Fibroblast of gingiva (primary cell): ENCODE data around the gene ARAF.

Experiments
- DNase-seq: peaks from one replicate; pipeline ENCODE4 v3.0.0-alpha.2; 2011; ENCODE audit warnings: low read depth

Gene ARAF

GRCh38 chrX:47564438-47565085, 3.6 kb downstream of the ARAF start:
- no peak for DNase-seq

GRCh38 chrX:47566841-47567240, 5.8 kb downstream of the ARAF start:
- no peak for DNase-seq

GRCh38 chrX:47568656-47569295, 7.8 kb downstream of the ARAF start:
- DNase-seq, result no peak

GRCh38 chrX:47570794-47571193, 9.8 kb downstream of the ARAF start:
- DNase-seq, result no peak

- no peak for DNase-seq
Measured at GRCh38 chrX:47571215-47571614, 10.2 kb downstream of the ARAF start.

- DNase-seq, result no peak
Measured at GRCh38 chrX:47571896-47572295, 10.9 kb downstream of the ARAF start.

- no peak for DNase-seq
Measured at GRCh38 chrX:47572773-47573340, 11.9 kb downstream of the ARAF start.

- DNase-seq, result peak; percentile 9
Measured at GRCh38 chrX:47573341-47574075, 12.5 kb downstream of the ARAF start.

GRCh38 chrX:47574076-47574546, 13.1 kb downstream of the ARAF start:
- no peak for DNase-seq

- no peak for DNase-seq
Measured at GRCh38 chrX:47574547-47575301, 13.7 kb downstream of the ARAF start.

GRCh38 chrX:47576021-47576898, 15.3 kb downstream of the ARAF start:
- no peak for DNase-seq

GRCh38 chrX:47577424-47577823, 16.4 kb downstream of the ARAF start:
- DNase-seq, result no peak

- DNase-seq, result no peak
Measured at GRCh38 chrX:47577901-47578300, 16.9 kb downstream of the ARAF start.

- no peak for DNase-seq
Measured at GRCh38 chrX:47578692-47579091, 17.7 kb downstream of the ARAF start.

- peak; percentile 60 for DNase-seq
Measured at GRCh38 chrX:47579537-47579936, 18.5 kb downstream of the ARAF start.

- DNase-seq, result peak; percentile 90
Measured at GRCh38 chrX:47581731-47582647, 21.0 kb downstream of the ARAF start, which contains the start of gene TIMP1. TIMP1 (plus strand) TSS chrX:47582436; CDS start chrX:47583416, 980 bp downstream.

- no peak for DNase-seq
Measured at GRCh38 chrX:47583240-47583861, 22.3 kb downstream of the ARAF start.

GRCh38 chrX:47584714-47585113, 23.7 kb downstream of the ARAF start:
- no peak for DNase-seq

- no peak for DNase-seq
Measured at GRCh38 chrX:47585273-47585672, 24.3 kb downstream of the ARAF start.
